Activated CD4-positive, alpha-beta T cell treated with anti-CD3 and anti-CD28 coated beads for 24 hours (primary cell): Measurements from ENCODE around the gene EIF3A.
"Not testable (repeated sequence)": the region's sequence is repeated elsewhere in the genome, so short reads cannot be mapped to it uniquely, and the experiment has no call there.

Experiments
- DNase-seq, 2 donors: peaks; one replicate each; pipeline ENCODE4 v3.0.0-alpha.2; 2020; ENCODE audit warnings: low read depth in 2 of 2

Gene EIF3A

DNA sequence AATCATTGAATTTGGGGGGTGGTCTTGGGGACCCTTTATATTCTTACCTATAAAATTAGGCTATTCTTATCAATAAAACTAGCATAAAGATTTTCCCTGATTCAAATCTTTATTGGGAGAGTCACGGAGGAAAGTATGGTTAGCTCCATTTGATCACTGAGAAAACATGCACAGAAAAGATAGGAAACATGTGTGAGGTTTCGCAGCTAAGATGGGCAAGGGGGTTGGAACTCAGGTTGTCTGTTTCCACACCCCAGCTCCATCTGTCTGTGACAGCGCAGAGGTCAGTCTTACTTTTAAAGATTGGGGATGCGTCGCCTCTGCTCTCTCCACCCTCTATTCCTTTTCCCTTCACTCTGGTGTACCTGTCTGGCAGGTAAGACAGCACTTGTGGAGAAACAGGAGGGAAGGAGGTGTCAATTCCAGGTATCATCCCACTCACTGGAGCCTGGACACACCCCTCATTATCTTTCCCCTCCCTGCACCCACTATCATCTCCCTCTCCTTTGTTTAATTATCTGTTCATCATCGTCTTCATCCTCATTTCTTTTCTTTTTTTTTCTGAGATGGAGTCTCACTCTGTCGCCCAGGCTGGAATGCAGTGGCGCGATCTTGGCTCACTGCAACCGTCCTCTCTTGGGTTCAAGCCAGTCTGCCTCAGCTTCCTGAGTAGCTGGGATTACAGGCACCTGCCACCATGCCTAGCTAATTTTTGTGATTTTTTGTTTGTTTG, 20.9 kb upstream of the EIF3A start:
- no peak for DNase-seq

DNA sequence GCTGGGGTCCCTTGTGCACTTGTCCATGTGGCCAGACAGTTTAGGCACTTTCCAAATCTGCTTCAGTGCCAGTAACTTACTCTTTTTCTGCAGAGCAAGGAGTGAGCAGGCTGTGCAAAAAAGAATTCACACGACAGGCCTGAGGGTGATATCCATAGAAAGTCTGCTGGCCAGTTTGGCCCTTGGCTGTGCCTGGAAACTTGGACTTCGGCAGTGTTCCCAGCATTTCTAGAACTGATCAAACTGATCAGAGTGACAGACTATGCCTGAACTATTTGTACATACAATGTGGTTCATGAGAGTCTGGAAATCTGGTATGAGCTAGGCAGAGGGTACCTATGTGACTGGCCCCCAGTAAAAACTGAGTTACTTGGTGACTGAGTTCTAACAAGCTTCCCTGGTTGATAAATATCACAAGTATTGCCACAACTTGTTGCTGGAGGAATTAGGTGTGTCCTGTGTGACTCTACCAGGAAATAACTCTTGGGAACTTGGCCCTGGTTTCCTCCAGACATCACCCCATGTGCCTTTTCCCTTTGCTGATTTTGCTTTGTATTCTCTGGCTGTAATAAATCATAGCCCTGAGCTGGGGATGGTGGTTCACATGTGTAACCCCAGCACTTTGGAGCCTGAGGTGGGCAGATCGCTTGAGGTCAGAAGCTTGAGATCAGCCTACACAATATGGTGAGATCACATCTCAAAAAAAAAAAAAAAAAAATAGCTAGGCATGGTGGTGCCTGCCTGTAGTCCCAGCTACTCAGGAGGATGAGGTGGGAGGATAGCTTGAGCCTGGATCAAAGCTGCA, 20.0 kb upstream of the EIF3A start:
- no peak for DNase-seq

DNA sequence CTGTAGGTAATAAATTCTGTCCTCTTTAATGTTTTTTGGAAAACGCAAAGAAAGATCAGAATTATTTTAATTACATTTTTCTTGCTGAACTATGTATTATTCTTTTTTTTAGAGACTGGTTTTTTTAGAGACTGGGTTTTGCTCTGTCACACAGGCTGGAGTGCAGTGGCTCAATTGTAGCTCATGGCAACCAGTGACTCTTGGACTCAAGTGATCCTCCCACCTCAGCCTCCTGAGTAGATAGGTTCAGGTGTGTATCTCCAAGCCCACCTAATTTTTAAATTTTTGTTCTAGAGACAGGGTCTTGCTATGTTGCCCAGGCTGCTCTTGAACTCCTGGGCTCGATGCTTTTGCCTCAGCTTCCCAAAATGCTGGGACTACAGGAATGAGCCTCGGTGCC, 18.0 kb upstream of the EIF3A start:
- no peak for DNase-seq

DNA sequence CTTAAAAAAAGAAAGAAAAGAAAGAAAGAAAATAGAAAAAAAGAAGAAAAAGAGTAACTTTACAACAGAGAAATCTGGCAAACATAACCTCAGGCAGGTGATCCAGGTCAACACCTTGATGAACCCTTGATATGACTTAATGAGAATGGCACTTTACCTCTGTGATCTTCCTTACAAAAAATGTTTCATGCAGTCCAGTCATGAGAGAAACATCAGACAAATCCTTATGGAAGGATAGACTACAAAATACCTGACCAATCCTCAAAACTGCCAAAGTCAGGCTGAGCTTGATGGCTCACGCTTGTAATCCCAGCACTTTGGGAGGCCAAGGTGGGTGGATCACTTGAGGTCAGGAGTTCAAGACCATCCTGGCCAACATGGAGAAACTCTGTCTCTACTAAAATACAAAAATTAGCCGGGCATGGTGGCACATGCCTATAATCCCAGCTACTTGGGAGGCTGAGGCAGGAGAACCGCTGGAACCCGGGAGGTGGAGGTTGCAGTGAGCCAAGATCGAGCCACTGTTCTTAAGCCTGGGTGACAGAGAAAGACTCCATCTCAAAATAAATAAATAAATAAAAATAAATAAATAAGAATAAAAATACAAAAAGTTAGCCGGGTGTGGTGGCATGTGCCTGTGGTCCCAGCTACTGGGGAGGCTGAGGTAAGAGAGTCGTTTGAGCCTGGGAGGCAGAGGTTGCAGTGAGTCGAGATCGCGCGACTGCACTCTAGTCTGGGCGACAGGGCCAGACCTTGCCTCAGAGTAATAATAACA, 16.2 kb upstream of the EIF3A start:
- DNase-seq: not testable (repeated sequence)

DNA sequence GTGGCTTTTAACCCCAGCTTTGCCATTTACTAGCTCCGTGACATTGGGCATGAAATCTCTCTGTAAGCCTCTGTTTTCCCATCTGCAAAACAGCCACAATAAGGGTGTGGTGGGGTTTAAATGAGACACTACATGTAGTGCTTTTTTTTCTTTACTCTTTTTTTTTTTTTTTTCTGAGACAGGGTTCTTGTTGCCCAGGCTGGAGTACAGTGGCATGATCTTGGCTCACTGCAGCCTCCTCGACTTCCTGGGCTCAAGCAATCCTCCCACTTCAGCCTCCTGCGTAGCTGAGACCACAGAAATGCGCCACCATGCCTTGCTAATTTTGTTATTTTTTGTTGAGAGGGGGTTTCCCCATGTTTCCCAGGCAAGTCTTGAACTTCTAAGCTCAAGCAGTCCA, 15.0 kb upstream of the EIF3A start:
- no peak for DNase-seq

DNA sequence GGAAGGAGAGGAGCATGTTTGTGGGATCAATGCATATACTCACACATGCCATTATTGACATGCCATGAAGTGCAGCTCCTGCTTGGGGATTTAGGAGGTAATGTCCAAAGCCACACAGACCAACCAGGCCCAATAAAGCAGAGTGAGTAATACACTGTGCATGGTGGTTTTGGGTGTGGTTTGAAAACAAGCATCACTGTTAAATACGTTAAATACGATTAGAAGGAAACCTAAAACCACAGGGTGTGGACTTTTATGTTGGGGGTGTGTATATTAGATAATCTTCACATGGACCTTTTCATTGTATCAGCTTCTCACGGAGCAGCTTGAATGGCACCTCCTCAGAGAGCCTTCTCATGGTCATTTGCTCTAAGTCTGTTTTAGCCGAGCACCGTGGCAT, 10.4 kb upstream of the EIF3A start:
- no peak for DNase-seq

DNA sequence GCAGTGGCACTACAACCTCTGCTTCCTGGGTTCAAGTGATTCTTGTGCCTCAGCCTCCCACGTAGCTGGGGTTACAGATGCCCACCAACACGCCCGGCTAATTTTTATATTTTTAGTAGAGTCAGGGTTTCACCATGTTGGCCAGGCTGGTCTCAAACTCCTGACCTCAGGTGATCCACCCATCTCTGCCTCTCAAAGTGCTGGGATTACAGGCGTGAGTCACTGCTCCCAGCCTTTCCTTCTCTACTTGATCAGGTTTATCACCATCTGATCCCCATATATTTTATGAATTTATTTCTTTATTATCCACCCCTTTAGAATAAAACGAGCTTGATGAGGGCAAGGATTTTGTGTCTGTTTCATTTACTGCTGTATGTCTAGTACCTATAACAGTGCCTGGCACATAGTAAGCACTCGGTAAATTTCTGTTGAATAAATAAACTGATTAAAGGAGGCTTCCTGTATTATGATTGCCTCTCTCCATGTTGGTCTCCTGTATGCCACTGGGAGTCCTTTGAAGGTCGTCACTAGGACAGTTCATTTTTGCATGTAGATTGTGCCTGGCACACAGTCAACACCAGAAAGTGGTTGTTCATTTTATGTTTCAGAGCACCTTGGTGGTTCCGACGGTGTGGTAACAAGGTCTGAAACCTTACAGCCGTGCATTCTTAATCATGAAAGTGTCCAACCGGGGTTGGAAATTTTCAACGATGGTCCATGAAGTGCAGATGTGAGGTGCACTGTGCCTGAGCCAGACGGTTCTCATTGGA, 9.6 kb upstream of the EIF3A start:
- DNase-seq: no peak

DNA sequence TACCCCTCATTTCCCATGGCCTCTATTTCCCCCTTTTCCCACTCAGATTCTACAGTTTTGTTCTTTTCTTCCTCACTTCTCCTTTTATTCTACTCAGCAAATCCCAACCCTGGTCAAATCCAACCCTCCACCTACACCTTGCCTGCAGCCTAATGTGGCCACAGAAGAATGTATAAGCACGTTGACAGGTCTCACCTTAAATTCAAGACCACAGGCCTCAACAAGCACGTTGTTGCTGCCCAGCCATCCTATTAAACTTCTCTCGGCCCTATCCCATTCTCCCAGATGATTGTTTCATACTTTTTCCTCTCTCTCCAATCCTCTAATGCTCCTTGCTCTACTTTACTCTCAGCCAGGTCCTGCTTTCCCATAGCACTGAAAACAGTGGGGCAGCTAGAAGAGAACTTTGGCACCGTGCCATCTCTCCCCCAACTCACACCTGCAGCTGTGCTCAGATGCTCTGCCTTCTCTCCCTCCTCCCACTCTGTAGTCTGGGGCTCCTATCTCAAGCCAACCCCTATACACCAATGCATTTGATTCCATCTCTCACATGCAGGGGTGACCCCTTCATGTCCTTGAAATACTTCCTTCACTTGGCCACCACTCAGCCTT, 6.8 kb upstream of the EIF3A start:
- DNase-seq: no peak

DNA sequence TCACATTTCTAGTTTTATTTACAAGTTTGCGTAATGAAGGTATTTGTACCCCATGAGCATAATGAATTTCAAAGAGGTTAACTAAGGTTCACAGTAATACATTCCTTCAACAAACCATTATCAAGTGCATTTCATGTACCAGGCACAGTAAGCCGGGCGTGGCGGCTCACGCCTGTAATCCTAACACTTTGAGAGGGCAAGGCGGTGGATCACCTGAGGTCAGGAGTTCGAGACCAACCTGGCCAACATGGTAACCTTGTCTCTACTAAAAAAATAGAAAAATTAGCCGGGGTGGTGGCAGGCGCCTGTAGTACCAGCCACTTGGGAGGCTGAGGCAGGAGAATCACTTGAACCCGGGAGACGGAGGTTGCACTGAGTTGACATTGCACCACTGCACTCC, 4.3 kb upstream of the EIF3A start:
- DNase-seq: no peak

DNA sequence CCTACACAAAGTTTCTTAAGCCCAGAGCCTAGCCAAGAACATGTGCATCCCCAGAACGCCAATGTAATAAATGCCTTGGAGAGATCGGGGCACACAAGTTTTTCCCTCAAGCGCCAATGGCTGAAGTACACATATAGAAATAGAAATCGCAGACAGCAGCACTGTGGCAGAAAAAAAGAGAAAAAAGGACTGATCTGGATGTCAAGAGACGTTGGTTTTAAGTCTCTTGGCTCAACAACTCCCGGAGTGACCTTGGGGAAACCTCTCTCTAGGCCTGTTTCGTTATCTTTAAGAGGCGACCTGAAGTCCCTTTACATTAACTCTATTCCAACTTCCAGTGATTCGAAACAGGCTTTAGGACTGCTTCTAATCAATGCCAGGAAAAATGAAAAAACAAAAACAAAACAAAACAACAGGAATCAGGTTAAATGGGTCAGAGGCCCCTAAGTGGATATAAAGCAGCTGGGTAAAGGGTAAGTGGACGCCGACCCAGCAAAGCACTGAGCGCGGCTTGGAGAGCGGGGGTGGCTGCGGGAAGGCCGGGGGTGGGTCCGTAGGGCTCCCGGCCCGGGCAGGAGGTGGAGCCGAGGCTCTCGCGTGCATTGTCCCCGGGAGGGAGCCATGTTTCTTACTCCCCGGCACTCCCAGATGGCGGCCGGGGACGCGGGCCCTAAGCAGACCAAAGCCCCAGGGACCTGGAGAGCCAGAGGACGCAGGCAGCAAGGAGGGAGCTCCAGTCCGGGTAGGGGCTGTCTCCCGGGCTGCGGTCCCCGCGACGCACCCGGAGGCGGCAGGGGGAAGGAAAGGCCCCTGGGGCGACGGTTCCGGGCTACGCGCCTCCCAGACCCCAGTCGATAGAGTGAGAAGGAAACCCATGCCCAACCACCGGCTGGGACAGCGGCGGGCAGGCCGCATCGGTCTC, 757 bp downstream of the EIF3A start:
- peak; percentile 36 to 47 for DNase-seq

DNA sequence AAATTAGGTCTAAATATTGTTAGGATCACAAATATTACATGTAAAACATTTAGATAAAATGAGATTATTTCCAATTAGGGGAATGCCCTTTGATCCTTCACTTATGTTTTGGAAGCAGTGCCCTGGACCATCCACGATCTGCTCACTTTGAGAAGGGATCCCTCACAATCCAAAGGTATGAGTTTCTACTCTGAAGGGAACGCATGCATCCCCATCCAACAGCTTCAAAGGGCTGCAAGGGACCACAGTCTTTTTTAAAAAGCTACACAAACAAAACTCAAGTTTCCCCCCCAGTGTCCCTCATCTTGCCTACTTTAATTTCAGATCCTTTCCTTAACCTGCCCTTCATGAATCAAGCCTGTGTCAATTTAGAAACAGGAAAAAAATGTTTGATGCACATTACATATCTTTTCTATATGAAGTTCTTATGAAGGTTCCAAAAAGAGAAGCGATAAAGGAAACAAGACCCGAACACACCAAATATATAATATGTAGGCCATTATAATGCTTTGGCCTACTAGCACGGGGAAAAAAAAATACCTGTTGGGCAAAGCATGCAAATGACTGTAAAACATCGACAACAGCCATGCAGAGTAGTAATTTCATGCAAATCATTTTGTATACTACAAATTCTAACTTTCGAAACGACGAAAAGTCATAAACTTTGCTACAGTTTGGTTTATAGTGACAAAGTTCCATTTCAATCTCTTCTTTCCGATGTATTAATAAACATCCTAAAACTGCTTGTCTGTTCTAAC, 2.0 kb downstream of the EIF3A start:
- DNase-seq: no peak

DNA sequence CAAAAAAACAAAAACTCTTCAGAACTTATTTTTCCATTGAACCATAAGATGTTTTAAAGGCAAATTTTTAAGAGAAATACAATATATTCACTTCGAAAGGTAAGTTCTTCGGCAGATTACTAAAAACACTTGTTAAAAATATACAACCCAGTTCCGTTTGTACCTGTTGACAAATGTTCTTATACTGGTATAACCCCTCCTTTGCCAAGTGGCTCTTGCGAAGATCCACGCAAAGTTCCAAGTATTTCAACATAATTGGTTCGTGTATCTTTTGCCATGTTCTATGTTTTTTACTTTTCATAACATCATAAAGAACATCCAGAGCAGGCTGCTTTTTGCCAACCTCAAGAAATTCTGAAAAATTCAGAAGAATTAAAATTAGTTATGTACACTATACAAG, 7.0 kb downstream of the EIF3A start:
- no peak for DNase-seq

DNA sequence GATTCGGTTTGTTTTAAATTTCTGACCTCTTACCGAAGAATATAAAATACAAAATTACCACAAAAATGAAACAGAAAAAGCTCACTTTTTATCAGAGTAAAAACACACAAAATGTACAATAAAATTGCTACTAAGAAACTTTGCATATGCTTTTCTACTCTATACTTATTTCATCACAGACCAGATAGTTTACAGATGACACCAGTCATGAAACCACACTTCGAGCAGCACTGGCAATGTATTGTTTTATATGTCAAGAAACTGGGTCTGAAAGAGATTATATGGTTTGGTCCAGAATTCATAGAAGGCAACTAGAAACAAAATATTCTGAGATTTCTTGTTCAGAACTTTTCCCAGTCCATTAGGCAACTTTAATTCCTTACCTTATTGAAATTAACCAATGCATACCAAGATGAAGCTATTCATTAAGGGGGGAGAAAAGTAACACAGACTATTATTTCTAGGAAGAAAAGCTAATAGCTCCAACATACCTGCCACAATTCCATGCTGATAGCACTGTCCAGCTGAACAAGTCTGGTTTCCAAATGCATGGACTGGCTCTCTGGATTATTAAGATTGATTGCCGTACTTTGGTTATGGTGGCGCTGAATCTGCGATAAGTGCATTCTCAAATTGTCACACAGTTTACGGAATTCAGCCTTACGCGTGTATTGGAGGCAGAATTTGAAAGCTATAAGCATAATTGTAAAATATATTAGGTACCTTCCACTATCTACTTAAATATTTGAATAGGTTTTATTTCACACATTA, 10.0 kb downstream of the EIF3A start:
- no peak for DNase-seq

DNA sequence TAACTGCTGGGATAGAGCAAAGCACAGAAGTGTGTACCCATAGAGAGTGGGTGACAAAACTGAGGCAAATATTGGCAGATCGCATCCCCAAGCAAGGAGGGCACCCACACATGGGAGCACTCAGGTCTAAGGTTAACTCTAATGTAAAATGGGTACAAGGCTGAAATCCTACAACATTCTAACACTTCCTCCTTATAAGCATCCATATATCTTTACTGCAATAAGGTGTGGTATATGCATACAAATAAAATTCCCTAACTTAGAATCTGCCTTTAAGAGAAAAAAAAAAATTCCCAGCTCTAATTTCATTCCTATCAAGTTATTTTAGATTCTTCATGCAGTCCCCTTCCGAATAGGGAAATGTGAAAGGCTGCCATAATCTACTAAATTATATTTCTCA, 18.7 kb downstream of the EIF3A start:
- DNase-seq: no peak

DNA sequence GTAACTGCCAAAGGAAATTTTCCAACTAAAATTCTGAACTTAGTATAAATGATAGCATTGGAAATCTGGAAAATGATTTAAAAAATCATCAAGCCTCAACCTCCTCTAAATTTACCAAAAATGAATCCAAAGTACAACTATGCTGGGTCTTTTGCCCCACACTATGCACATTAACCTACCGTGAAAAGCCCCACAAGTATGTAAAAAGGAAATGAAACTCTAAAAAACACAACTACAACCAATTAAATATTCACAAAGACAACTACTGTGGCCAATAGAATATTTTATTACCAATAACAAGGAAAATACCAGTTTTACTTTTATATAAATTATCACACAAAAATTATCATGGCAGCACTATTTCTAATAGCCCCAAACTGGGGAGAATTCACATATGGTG, 19.3 kb downstream of the EIF3A start:
- no peak for DNase-seq

DNA sequence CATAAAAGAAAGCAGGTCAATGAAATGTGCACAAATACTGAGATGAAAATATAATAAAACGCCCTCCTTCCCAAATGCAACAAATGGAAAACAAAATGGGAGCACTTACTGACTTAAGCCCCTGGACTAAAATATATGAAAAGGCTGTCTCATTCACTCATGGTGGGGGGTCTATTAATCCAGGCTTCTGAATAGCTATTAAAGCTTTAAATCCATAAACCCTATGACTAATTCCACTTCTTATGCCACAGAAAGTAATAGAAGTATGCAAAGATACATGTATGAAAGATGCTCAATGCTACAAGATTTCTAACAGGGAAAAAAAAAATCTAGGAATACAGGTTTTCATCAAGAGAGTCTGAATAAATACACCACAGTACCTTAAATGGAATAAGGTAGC, 20.5 kb downstream of the EIF3A start:
- no peak for DNase-seq

DNA sequence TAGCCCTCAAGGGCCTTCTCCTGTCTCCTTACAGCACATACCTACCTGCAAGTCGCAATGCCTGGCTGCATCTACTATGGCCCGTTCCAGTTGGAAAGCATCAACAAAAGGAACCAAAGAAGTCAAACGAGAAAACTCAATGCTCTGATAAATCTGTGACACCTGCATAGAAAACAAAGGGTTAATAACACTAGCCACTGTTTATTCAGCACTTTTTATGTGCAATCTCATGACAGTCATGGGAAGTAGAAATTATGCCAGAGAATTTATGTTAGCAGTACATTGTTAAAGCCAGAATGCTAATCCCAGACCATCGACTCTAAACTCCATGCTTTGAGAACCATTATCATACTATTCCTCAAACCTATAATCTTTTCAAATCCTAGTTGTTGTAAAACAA, 21.1 kb downstream of the EIF3A start:
- no peak for DNase-seq

DNA sequence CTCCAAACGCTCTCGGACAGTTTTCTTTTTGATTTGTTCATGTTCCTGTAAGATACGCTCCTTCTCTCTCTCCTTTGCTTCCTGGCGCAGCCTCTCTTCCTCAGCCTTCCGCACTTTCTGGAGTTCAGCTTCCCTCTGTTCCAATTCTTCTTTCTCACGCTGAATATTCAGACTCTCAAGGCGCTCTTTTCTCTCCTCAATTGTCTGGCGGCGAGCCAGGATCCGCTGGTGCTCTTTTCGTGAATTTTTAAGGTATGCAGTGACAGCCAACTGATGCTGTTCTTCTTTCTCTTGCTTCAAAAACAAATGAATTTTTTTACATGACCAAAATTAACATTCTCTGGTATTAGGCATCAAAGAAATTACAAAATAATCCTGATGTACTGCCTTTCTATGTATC, 22.6 kb downstream of the EIF3A start:
- no peak for DNase-seq

DNA sequence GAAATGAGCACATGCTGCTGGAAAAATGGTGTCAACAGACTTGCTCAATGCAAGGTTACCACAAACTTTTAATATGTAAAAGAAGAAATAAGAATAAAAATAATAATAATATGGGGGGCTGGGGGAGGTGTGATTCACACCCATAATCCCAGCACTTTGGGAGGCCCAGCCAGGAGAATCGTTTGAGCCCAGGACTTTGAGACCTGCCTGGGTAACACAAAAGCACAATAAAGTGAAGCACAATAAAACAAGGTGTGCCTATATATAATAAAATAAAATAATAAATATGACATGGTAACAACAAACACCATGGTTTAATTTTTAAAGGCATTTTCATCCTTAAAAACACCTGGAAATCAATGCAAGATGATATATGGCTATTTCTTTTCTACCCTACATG, 25.1 kb downstream of the EIF3A start:
- DNase-seq: no peak
